Measurements from ENCODE around the gene DLG2. TPM values are rescaled to one million over a fixed set of nuclear protein-coding genes. Genes with fewer than 3 reads are reported as not detected.

DLG2 gene
- total RNA-seq, 1 donor from 2014 or later, result 6.7 TPM

- no peak overlapping the region for H3K27ac Mint-ChIP-seq
- H3K36me3 Mint-ChIP-seq, result no peaks in the 10 kb centered on the region
- no peak overlapping the region for H3K4me3 Mint-ChIP-seq
- no peaks in the 10 kb centered on the region for H3K27me3 Mint-ChIP-seq (ENCODE audit: low read depth)
- DNase-seq (ENCODE audit: low spot score in 2 of 2, unreplicated experiment in 2 of 2), result no peak
- TF ChIP-seq, protein P1, sequence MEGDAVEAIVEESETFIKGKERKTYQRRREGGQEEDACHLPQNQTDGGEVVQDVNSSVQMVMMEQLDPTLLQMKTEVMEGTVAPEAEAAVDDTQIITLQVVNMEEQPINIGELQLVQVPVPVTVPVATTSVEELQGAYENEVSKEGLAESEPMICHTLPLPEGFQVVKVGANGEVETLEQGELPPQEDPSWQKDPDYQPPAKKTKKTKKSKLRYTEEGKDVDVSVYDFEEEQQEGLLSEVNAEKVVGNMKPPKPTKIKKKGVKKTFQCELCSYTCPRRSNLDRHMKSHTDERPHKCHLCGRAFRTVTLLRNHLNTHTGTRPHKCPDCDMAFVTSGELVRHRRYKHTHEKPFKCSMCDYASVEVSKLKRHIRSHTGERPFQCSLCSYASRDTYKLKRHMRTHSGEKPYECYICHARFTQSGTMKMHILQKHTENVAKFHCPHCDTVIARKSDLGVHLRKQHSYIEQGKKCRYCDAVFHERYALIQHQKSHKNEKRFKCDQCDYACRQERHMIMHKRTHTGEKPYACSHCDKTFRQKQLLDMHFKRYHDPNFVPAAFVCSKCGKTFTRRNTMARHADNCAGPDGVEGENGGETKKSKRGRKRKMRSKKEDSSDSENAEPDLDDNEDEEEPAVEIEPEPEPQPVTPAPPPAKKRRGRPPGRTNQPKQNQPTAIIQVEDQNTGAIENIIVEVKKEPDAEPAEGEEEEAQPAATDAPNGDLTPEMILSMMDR (IDR thresholded peaks at IDR 0.05; ENCODE audit: unreplicated experiment), result no peak
- no peaks in the 10 kb centered on the region for H3K4me1 Mint-ChIP-seq
- H3K9me3 Mint-ChIP-seq, result peaks cover 17% of the 10 kb centered on the region
Observed at GRCh38 chr11:84035645-84036044, 1591.5 kb downstream of the DLG2 start.

- H3K27ac Mint-ChIP-seq, result no peak overlapping the region
- DNase-seq (ENCODE audit: low spot score in 2 of 2, unreplicated experiment in 2 of 2), result no peak
- no peak overlapping the region for H3K4me3 Mint-ChIP-seq
- H3K27me3 Mint-ChIP-seq (ENCODE audit: low read depth), result no peaks in the 10 kb centered on the region
- TF ChIP-seq, protein P1 (IDR thresholded peaks at IDR 0.05; ENCODE audit: unreplicated experiment), result no peak
- H3K36me3 Mint-ChIP-seq, result no peaks in the 10 kb centered on the region
- no peaks in the 10 kb centered on the region for H3K4me1 Mint-ChIP-seq
- H3K9me3 Mint-ChIP-seq, result peaks cover 17% of the 10 kb centered on the region
Observed at GRCh38 chr11:84034484-84034883, 1592.7 kb downstream of the DLG2 start.

DNA sequence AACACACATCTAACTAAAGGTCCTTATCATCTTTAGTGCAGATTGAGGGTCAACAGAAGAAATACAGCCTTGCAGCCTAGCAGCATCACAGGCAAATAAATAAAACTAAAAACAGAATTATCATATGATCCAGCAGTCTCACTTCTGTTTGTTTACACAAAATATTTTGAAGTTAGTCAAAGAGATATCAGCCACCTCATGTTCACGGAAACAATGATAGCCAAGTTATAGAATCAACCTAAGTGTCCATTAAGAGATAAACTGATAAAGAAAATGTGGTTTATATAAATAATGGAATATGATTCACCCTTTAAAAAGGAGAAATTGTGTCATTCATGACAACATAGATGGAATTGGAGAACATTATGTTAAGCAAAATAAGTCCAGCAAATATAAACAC, 1602.9 kb downstream of the DLG2 start:
- no peak for DNase-seq (ENCODE audit: low spot score in 2 of 2, unreplicated experiment in 2 of 2)
- TF ChIP-seq, protein P1 (IDR thresholded peaks at IDR 0.05; ENCODE audit: unreplicated experiment), result no peak
- no peak overlapping the region for H3K27ac Mint-ChIP-seq
- H3K36me3 Mint-ChIP-seq, result no peaks in the 10 kb centered on the region
- peaks cover 16% of the 10 kb centered on the region for H3K4me1 Mint-ChIP-seq
- no peaks in the 10 kb centered on the region for H3K27me3 Mint-ChIP-seq (ENCODE audit: low read depth)
- no peak overlapping the region for H3K4me3 Mint-ChIP-seq
- H3K9me3 Mint-ChIP-seq, result no peaks in the 10 kb centered on the region

- peaks cover 16% of the 10 kb centered on the region for H3K4me1 Mint-ChIP-seq
- no peaks in the 10 kb centered on the region for H3K27me3 Mint-ChIP-seq (ENCODE audit: low read depth)
- H3K9me3 Mint-ChIP-seq, result no peaks in the 10 kb centered on the region
- TF ChIP-seq, protein P1 (IDR thresholded peaks at IDR 0.05; ENCODE audit: unreplicated experiment), result no peak
- DNase-seq (ENCODE audit: low spot score in 2 of 2, unreplicated experiment in 2 of 2), result no peak
- peak overlapping the region; percentile 58 for H3K27ac Mint-ChIP-seq
- no peaks in the 10 kb centered on the region for H3K36me3 Mint-ChIP-seq
- H3K4me3 Mint-ChIP-seq, result no peak overlapping the region
Observed at GRCh38 chr11:84022695-84023094, 1604.4 kb downstream of the DLG2 start.

- H3K27ac Mint-ChIP-seq, result peak overlapping the region; percentile 39
- peaks cover 16% of the 10 kb centered on the region for H3K4me1 Mint-ChIP-seq
- DNase-seq (ENCODE audit: low spot score in 2 of 2, unreplicated experiment in 2 of 2), result no peak
- H3K27me3 Mint-ChIP-seq (ENCODE audit: low read depth), result no peaks in the 10 kb centered on the region
- no peaks in the 10 kb centered on the region for H3K36me3 Mint-ChIP-seq
- H3K4me3 Mint-ChIP-seq, result no peak overlapping the region
- no peaks in the 10 kb centered on the region for H3K9me3 Mint-ChIP-seq
- TF ChIP-seq, protein P1 (IDR thresholded peaks at IDR 0.05; ENCODE audit: unreplicated experiment), result no peak
Observed at GRCh38 chr11:84022201-84022600, 1604.9 kb downstream of the DLG2 start.

DNA sequence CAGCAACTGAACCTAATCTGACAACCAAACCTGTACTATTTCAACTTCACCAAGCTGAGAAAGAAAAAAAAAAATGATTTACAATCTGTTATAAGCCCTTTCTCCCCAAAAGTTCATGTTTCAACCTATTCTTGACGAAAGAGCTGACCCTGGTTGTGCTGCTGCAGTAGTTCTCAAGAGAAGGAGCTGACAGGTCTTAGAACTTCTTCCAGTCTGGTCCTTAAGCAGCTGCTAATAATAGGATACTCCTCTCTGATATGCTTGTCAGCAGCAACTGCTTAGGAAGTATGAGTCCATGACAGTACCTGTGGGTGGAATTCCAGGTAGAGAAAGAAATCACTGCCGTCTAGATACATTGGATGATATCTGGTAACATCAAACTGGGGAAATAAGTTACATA, 1605.9 kb downstream of the DLG2 start:
- TF ChIP-seq, protein P1 (IDR thresholded peaks at IDR 0.05; ENCODE audit: unreplicated experiment), result no peak
- no peaks in the 10 kb centered on the region for H3K27me3 Mint-ChIP-seq (ENCODE audit: low read depth)
- H3K36me3 Mint-ChIP-seq, result no peaks in the 10 kb centered on the region
- DNase-seq (ENCODE audit: low spot score in 2 of 2, unreplicated experiment in 2 of 2), result no peak
- no peak overlapping the region for H3K4me3 Mint-ChIP-seq
- no peak overlapping the region for H3K27ac Mint-ChIP-seq
- H3K4me1 Mint-ChIP-seq, result peaks cover 16% of the 10 kb centered on the region
- peaks cover under 1% of the 10 kb centered on the region for H3K9me3 Mint-ChIP-seq

Data from mesothelial cell of epicardium (in vitro differentiated cells).